GM21360 (cell line): Measurements from ENCODE around the gene TXNIP.

Source experiments
- ATAC-seq: cut with Tn5 transposase; IDR thresholded peaks from one replicate; pipeline ENCODE4 v1.9.1; 2021; ENCODE audit warnings: mild to moderate bottlenecking, moderate library complexity; ENCODE audit not compliant: unreplicated experiment

Gene TXNIP

DNA sequence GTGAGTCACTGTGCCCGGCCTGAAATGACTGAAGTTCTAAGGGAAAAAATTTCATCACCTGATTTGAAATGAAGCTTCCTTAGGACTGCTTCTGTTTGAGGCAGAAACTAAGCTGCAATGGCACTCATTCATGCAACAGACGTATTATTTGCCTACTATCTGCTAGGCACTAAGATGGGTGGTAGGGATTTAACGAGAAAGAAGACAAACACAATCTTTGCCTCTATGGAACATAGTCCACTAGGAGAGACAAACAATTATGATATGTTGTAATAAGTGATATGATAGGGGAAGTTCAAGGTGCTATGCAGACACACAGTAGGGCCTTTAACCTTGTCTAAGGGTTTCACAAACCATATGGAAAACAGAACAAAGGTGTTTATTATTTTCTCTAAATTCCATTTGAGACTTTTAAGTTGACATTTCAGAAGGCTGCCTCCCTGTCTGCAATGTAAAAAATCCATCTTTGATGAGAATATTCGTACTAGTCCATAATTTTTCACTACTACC, 49.8 kb downstream of the TXNIP start:
- no peak for ATAC-seq

DNA sequence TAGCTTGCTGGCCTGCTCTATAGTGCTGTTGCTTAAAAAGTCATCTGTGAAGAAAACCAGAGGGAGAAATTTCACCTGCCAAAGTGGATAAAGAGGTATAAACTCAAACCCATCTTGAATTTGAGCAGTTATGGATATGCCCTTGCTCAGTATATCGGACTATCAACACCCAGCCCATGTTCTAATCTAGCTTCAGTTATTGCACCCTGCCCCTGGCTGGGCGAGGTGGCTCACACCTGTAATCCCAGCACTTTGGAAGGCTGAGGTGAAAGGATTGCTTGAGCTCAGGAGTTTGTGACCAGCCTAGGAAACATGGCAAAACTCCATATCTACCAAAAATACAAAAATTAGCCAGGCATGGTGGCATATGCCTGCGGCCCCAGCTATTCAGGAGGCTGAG, 51.8 kb downstream of the TXNIP start:
- no peak for ATAC-seq

DNA sequence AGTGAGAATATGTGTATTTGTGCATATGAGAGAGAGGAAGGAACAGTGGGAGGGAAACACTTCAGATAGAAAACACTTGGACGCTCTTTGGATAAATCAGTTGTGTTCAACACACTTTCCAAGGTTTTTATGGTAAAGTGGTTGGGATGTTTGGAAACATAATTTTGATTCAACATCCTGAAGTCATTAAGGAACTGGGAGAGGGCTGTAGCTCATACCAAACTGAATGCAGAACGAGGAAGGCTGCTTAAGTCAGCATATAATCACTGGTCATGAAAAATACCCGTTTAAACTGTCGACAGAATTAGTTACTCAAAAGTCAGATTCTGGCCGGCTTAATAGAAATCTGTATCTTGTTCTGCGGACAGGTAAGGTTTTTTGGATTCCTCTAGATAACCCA, 53.5 kb downstream of the TXNIP start:
- ATAC-seq, result no peak
